SH-SY5Y (cell line): ENCODE measurements around the gene CD177.

Experiments used
- GATA2 ChIP-seq: IDR thresholded peaks from 2 replicates; pipeline ENCODE4 v1.6.1; 2011; ENCODE audit warnings: mild to moderate bottlenecking, low read depth, low read length
- GATA3 ChIP-seq: IDR thresholded peaks from 2 replicates; pipeline ENCODE4 v1.6.1; 2011; ENCODE audit warnings: low read depth, mild to moderate bottlenecking, low read length, moderate library complexity

DNA sequence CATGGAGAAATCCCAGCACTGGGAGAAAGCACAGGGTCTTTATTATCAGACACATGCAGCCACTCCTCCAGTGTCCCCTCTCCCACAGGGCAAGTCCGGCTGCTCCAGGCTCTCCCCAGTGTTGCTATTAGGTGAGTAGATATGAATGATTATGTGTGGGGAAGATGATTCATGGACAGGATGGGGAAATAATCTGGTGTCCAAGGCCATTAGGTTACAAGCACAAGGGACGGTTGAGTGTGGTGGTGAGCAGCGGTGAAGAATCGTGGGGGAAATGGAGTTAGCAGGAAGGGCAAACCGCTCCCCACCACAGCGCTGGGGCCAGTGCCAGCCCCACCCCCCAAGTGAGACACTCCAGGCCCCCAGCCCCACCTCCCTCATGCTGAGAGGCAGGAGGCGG lies 19.0 kb downstream of the CD177 start:
- TF ChIP-seq GATA3, result no peak
- no peak for TF ChIP-seq GATA2
